Measurements from ENCODE around the gene DCTPP1.
A peak's percentile ranks its signal among the peaks of the same experiment; 100 is the strongest.

Gene DCTPP1

GRCh38 chr16:30447512-30448226, 17.8 kb upstream of the DCTPP1 start:
- no peak for DNase-seq (ENCODE audit: low read depth, low spot score)

DNA sequence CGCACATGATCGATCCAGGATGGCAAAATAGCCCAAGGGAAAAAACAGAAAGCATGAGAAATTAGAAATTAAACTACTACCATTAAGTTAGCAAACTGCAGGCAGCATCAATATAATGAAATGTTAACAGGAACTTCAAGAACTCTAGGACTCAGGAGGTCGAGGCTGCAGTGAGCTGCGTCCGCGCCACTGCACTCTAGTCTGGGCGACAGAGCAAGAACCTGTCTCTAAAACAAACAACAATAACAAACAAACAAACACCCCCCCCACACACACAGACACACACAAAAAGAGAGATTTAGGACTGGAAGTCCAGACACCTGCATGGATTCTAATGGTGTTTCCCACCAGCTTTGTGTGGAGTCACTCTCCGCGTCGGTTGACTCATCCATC, 16.4 kb upstream of the DCTPP1 start:
- DNase-seq (ENCODE audit: low read depth, low spot score) = no peak

DNA sequence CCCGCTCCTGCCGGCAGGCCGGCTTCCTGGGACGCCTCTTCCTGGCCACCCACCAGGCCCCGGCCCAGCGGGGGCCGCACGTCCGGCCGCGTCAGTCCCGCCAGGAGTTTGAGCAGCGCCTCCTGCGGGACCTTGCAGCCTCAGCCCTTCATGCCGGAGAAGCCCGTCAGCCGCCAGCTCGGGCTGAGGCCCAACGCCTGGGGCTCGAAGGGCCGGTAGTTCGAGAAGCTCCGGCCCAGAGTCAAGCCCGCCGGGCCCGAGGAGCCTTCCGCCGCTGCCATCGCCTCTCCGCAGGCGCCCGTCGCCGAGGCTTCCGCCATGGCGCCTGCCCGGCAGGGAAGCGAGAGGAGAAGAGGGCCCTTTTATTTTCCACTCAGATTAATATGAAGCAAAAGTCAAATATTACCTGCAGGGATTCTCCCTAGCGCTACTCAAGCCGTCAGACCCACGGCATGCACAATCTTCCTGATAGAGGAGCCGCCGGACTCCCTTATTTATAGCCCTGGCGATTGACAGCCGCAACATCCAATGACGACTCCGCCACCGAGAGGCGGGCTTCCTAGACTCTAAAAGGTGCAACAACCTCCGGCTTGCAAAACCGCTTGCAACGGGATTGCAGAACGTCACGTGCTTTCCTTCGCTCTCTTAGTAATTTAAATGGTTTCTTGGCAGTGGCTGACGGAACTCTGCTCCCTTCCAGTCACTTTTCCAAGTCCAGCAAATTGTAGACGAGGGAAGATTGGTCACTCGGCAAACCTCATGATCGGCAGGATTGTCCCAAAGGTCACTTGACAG, 15.8 kb upstream of the DCTPP1 start, which contains the start of gene SEPHS2:
Gene SEPHS2, minus strand, starts transcription at position 467 of the 795 bp plus-strand sequence. Its CDS starts 147 bp downstream, at position 320.
- DNase-seq (ENCODE audit: low read depth, low spot score) = peak; percentile 83

DNA sequence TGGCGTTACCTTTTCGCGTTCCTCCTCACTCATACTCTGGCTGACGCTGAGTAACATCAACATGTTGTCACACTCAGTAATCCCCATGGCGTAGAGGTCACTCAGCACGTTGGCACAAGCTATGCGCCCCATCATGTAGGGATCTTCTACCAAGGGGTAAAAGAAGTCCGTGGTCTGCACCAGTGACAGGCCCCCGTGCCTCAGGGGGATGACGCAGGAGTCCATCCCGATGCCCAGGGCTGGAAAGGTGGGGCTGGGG, 15.2 kb upstream of the DCTPP1 start:
- no peak for DNase-seq (ENCODE audit: low read depth, low spot score)

DNA sequence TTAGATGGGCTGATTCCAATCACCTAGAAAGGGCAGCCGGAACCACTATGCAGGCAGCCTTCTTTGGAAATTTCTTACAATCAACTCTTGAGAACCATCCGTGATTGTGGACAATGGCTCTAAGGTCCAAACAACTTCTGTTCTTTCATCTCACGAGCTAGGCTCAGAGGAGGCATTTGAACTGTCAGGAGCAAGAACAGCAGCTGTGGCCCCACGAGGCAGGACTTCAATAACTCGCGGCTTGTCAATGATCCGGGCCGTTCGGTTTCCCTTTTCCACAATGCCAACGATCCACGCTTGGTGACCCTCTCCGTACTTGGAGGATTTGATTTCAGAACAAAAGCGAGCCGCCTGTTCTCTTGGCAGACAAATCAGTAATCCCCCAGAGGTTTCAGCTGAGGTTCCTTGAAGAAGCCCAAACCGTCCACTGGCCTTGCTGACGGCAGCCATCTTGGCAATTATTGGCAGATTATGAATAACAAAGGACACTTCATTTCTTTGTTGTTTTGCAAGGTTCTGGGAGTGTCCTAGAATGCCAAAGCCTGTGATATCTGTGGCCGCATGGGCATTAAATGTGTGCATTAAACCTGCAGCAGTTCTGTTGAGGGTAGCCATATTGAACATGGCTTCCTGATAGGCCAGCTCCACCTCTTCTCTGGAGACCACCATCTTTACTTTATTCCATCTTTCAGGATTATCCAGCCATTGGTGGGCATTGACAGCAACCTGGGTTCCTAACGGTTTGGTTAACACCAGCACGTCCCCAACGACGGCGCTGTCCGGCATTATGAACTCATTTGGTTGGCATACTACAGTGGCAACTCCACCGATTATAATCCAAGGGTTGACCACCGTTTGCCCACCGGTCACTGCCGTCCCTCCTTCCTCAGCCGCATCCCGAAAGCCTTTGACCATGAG, 14.7 kb upstream of the DCTPP1 start:
- DNase-seq (ENCODE audit: low read depth, low spot score) = no peak

DNA sequence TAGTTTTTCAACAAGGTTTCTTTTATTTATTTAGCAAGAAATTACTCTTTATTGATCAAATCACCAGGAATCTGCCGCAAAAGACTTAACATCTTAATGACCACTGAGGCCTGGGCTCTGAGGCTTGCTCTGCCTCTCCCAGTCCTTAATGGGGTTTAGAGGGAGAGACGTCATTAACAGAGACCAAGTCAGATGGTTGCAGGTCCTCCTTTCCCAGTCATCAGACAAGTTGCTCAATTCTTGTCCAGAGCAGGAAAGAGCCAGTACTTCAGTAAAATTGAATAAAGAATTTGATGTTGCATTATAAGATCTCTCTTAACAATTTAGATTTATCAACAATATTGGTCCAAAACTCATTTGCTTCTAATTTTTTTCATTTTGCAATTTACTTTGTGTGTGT, 13.8 kb upstream of the DCTPP1 start:
- no peak for DNase-seq (ENCODE audit: low read depth, low spot score)

GRCh38 chr16:30439720-30440348, 10.0 kb upstream of the DCTPP1 start:
- no peak for DNase-seq (ENCODE audit: low read depth, low spot score)

DNA sequence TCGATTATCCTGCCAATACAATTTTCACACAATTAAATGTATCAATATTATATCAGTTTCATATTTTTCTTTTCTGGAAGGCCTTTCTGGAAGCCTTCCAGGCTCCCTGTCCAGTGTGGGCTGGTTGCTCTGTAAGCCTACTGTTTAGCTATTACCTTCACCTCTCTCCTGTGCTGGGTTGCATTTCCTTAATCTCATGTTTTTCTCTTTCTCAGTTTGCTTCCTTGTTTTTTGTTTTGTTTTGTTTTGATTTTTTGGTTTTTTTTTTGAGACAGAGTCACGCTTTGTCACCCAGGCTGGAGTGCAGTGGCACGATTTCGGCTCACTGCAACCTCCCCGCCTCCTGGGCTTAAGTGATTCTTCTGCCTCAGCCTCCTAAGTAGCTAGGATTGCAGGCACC, 9.0 kb upstream of the DCTPP1 start:
- DNase-seq (ENCODE audit: low read depth, low spot score) = no peak

- DNase-seq (ENCODE audit: low read depth, low spot score) = no peak
Observed at GRCh38 chr16:30437511-30438046, 7.7 kb upstream of the DCTPP1 start.

GRCh38 chr16:30434852-30435251, 5.0 kb upstream of the DCTPP1 start:
- DNase-seq (ENCODE audit: low read depth, low spot score) = no peak

- DNase-seq (ENCODE audit: low read depth, low spot score) = no peak
Observed at GRCh38 chr16:30430428-30430970, 669 bp upstream of the DCTPP1 start.

DNA sequence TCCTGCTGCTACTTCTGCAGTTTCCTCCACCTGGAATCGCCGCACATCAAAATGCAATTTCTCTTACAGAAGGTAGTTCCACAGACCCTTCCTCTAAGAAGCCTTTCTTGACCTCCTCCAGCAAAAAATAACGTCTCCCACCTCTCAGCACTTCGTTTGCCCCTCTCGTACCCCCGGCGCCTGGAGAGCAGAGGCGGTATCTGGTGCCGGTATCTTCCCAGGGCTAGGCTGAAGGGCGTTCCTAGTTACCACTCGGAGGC, 482 bp downstream of the DCTPP1 start:
- DNase-seq (ENCODE audit: low read depth, low spot score) = no peak

- DNase-seq (ENCODE audit: low read depth, low spot score) = no peak
Observed at GRCh38 chr16:30428055-30428454, 1.8 kb downstream of the DCTPP1 start.

- no peak for DNase-seq (ENCODE audit: low read depth, low spot score)
Observed at GRCh38 chr16:30421010-30421409, 8.8 kb downstream of the DCTPP1 start.

DNA sequence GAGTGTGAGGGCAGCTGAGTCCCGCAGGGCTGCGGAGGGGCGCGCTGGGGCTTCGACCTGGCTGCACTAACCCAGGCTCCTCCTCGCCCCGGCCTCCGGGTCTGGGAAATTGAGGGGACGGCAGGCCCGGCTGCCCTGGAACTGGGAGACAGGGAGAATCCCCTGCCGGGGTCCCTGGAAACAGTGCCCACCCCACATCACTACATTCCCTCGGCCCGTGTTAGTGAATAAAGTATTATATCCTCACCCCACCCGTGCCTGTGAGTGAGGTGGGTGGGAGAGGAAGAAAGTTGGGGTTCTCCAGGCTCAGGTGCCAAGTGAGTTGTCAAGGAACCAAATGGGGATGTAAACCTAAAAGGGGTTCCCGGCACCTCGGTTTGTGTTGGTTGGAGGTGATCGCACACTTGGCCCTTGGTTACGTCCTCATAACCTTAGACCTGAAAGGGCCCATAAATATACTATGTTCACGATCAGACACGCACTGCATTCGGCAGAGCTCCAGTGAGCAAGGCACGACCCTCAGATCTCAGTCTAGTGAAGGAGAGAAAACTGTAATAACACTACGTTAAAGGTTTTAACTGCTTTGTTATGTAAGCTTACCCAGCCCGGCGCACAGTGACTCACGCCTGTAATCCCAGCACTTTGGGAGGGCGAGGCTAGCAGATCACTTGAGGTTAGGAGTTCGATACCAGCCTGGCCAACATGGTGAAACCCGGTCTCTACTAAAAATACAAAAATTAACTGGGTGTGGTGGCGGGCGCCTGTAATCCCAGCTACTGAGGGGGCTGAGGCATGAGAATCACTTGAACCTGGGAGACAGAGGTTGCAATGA, 11.3 kb downstream of the DCTPP1 start:
- DNase-seq (ENCODE audit: low read depth, low spot score) = no peak

DNA sequence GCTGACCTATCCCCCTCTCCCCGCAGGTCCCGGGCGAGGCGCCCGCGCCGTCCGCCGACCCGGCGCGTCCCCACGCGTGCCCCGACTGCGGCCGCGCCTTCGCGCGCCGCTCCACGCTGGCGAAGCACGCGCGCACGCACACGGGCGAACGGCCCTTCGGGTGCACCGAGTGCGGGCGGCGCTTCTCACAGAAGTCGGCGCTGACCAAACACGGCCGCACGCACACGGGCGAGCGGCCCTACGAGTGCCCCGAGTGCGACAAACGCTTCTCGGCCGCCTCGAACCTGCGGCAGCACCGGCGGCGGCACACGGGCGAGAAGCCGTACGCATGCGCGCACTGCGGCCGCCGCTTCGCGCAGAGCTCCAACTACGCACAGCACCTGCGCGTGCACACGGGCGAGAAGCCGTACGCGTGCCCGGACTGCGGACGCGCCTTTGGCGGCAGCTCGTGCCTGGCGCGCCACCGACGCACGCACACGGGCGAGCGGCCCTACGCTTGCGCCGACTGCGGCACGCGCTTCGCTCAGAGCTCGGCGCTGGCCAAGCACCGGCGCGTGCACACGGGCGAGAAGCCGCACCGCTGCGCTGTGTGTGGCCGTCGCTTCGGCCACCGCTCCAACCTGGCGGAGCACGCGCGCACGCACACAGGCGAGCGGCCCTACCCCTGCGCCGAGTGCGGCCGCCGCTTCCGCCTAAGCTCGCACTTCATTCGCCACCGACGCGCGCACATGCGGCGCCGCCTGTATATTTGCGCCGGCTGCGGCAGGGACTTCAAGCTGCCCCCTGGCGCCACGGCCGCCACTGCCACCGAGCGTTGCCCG, 12.1 kb downstream of the DCTPP1 start:
- peak; percentile 79 for DNase-seq (ENCODE audit: low read depth, low spot score)

- no peak for DNase-seq (ENCODE audit: low read depth, low spot score)
Observed at GRCh38 chr16:30416624-30417528, 13.0 kb downstream of the DCTPP1 start.

DNA sequence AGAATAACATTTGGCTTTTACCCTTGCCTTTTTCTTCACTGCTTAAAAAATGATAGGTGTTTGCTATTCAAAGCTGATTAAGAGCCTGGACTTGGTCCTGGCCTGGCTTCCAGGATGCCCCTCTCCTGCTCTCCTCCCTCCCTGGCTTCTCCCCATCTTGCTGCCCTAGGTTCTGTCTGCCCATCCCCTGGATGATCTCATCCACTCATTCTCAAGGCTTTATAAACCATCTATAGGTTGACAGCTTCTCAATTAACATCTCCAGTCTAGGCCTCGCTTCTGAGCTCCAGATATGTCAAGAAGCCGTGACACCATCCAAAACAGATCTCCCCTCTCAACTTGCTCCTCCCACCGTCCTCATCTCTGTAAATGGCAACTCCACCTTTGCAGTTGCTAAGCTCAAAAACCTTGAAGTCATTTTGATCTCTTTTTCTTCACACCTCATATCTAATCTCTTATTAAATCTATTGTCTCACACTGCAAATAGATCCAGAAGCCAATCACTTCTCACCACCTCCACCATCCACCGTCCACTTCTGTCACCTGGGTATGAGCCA, 13.7 kb downstream of the DCTPP1 start:
- DNase-seq (ENCODE audit: low read depth, low spot score) = no peak
